Skeletal muscle satellite cell (primary cell): ENCODE measurements around the gene RESF1.

Source experiments
- H3K27me3 ChIP-seq: 2 replicates; pipeline ENCODE4 v1.7.0; 2013; ENCODE audit warnings: low read length; ENCODE audit not compliant: control insufficient read depth, insufficient read depth
- H3K36me3 ChIP-seq: 2 replicates; pipeline ENCODE4 v1.7.0; 2013; ENCODE audit warnings: mild to moderate bottlenecking, control low read depth, low read length; ENCODE audit not compliant: insufficient read depth
- H3K4me1 ChIP-seq: 2 replicates; pipeline ENCODE4 v1.7.0; 2013; ENCODE audit warnings: low read length; ENCODE audit not compliant: control insufficient read depth, insufficient read depth
- H3K4me2 ChIP-seq: 2 replicates; pipeline ENCODE4 v1.7.0; 2013; ENCODE audit warnings: mild to moderate bottlenecking, low read length
- H3K4me3 ChIP-seq: 2 replicates; pipeline ENCODE4 v1.7.0; 2013; ENCODE audit warnings: low read length
- H3K9ac ChIP-seq: 2 replicates; pipeline ENCODE4 v1.7.0; 2013; ENCODE audit warnings: mild to moderate bottlenecking, low read depth, low read length, moderate library complexity
- H3K9me3 ChIP-seq: replicated peaks from 2 replicates; pipeline ENCODE4 v1.7.0; 2013; ENCODE audit warnings: mild to moderate bottlenecking, control low read depth, low read length

The RESF1 gene

DNA sequence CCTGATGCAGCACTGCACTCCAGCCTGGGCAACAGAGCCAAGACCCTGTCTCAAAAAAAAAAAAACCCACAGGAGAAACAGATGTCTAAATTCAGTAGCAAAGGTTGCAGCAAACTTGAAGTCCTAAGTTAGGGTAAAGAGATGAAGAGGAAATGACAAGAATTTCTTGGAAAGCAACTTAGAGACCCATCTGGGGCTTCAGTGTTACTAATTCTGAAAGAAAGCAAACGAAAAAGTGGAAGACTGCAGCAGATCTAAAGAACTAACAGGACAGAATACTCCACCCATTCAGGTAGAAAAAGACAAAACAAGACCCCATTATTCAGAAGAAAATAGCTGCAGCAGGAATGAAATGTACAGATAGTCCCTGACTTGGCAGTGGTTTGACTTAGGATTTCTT lies 31.9 kb downstream of the RESF1 start:
- Histone ChIP-seq H3K4me1 (no peaks in the 10 kb centered on the region), H3K36me3 (no peaks in the 10 kb centered on the region), H3K4me2 (no peak overlapping the region), H3K9me3 (no peaks in the 10 kb centered on the region), H3K27me3 (no peaks in the 10 kb centered on the region), H3K4me3 (no peak overlapping the region), H3K9ac (no peak overlapping the region)

DNA sequence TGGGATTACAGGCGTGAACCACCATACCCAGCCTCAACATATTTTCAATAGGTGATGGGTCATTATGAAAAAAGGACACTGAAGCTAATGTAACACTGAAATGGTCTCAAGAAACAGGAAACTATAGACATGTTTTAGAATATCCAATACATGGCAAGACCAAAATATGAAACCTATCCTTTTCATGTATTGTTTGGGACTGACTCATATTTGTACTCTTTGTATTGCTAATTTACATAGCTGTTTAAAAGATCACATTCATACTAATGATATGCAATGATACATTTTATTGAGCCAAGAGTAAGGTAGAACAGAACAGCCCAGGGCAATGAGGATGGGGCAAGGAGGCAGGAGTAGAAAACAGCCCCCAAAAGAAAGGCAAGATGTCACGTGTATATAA lies 32.6 kb downstream of the RESF1 start:
- Histone ChIP-seq H3K27me3 (no peaks in the 10 kb centered on the region), H3K4me3 (no peak overlapping the region), H3K4me2 (no peak overlapping the region), H3K4me1 (no peaks in the 10 kb centered on the region), H3K36me3 (no peaks in the 10 kb centered on the region), H3K9me3 (no peaks in the 10 kb centered on the region), H3K9ac (no peak overlapping the region)

DNA sequence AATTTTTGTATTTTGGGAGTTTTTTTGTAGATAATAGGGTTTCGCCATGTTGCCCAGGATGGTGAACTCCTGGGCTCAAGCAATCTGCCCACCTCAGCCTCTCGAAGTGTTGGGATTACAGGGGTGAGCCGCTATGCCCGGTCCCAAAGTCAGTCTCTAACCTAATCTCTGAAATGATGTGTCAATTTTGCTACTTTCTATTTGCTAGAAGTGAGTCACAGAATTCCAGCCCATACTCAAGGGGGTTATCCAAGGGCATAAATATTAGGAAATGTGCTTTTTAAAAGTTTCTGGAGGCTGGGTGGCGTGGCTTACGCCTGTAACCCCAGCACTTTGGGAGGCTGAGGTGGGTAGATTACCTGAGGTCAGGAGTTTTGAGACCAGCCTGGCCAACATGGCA lies 40.5 kb downstream of the RESF1 start:
- no peak overlapping the region for H3K4me3 ChIP-seq

DNA sequence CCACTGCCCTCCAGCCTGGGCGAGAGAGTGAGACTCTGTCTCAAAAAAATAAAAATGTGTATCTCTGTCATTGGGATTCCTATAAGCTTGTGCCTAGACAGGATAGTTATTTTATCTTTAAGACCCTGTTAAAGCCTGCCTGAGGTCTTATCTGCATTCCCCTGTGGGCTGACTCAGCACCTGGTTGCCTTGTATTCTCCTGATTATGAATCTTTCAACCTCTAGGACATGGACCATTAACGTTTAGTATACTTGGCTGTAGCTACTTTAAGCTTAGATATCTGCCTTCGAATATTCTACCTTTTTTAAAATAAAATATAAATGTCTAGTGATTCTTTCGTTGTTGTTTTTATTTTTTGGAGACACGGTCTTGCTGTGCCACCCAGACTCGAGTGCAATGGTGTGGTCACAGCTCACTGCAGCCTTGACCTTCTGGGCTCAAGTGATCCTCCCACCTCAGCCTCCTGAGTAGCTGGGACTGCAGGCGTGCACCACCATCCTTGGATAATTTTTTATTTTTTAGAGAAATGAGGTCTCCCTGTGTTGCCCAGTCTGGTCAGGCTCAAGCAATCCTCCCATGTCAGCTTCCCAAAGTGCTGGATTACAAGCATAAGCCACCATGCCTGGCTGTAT lies 41.3 kb downstream of the RESF1 start:
- Histone ChIP-seq H3K36me3 (peaks cover 3% of the 10 kb centered on the region), H3K4me3 (no peak overlapping the region), H3K4me2 (no peak overlapping the region), H3K27me3 (no peaks in the 10 kb centered on the region), H3K9me3 (no peaks in the 10 kb centered on the region), H3K9ac (no peak overlapping the region), H3K4me1 (no peaks in the 10 kb centered on the region)

More for the DNA sequence above, 40.5 kb downstream of the RESF1 start:
- Histone ChIP-seq H3K27me3 (no peaks in the 10 kb centered on the region), H3K4me2 (no peak overlapping the region), H3K36me3 (peaks cover 3% of the 10 kb centered on the region), H3K9me3 (no peaks in the 10 kb centered on the region), H3K9ac (no peak overlapping the region), H3K4me1 (no peaks in the 10 kb centered on the region)

DNA sequence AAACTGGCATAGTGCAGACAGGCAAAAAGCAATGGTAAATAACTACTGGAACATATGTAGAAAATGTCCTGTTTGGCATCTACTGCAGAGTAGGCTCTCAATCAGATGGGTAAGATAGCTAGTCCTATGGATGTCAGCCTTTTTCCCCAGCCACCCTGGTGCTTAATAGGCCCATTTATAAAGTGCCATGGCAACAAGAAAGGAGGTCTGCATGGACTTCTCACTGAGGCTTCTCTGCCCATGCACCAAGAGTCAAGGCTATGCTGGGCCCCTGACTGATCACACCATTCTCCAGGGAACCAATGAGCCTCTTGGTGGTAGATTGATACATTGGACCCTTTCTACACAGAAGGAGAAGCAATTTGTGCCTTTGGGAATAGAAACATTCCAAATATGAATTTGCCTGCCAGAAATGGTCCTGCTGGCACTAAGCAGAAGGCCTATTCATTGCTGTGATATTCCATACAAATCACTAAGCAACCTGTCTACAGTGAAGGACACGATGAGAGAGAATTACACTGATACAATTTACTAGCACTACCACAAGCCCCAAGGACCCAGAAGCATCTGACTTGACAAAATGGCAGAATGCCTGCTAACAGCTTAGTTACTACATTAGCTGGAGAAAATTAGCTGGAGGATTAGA lies 43.8 kb downstream of the RESF1 start:
- H3K4me3 ChIP-seq = no peak overlapping the region
- H3K9me3 ChIP-seq = no peaks in the 10 kb centered on the region
- peaks cover 1% of the 10 kb centered on the region for H3K36me3 ChIP-seq
- H3K9ac ChIP-seq = no peak overlapping the region
- H3K27me3 ChIP-seq = no peaks in the 10 kb centered on the region
- no peaks in the 10 kb centered on the region for H3K4me1 ChIP-seq
- H3K4me2 ChIP-seq = no peak overlapping the region

DNA sequence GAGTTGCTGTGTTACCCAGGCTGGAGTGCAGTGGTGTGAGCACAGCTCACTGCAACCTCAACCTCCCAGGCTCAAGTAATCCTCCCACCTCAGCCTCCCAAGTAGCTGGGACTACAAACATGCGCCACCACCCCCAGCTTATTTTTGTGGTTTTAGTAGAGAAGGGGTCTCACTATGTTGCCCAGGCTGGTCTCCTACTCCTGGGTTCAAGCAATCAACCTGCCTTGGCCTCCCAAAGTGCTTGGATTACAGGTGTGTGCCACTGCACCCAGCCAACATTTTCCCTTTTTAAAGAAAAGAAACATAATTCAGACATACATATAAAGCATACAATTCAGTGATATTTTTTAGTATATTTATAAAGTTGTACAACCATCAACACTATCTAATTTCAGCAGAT lies 44.4 kb downstream of the RESF1 start:
- Histone ChIP-seq H3K36me3 (no peaks in the 10 kb centered on the region), H3K9me3 (no peaks in the 10 kb centered on the region), H3K9ac (no peak overlapping the region), H3K4me3 (no peak overlapping the region), H3K4me1 (no peaks in the 10 kb centered on the region), H3K4me2 (no peak overlapping the region), H3K27me3 (no peaks in the 10 kb centered on the region)

DNA sequence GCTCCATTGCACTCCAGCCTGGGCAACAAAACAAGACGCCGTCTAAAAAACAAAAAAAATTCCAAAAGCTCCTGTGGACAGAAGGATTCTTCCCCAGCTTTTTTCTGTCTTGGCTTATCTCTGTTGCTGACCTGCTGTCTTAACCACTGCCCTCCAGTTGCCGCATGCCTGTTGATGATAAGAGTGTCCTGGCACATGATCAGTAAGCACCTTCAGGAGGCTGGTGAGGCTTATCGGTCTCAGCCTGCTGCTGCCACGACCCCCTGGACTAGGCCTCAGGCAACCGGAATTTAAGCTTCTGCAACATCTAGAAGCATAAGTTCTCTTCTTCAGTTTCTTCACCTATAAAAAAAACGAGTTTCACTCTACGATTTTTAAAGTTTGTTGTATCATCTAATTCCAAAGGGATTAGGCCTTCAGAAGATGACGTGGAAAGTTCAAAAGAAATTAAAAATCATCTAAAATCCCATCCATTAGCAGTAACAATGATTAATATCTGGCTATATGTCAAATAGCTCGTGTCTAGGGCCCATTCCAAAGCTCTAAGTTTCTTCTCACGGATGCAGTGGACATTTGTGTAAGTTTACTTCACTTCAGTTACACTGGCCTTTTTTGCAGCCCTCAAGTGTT lies 46.4 kb downstream of the RESF1 start:
- Histone ChIP-seq H3K4me1 (no peaks in the 10 kb centered on the region), H3K36me3 (no peaks in the 10 kb centered on the region), H3K4me3 (no peak overlapping the region), H3K9ac (no peak overlapping the region), H3K27me3 (no peaks in the 10 kb centered on the region), H3K9me3 (no peaks in the 10 kb centered on the region), H3K4me2 (no peak overlapping the region)
